Left cardiac atrium (tissue), 4 donors: Measurements from ENCODE around the gene CYP4F8. TPM values are rescaled to one million over a fixed set of nuclear protein-coding genes. Genes with fewer than 3 reads are reported as not detected.

Experiments
- ATAC-seq, 2 donors: fragments of 200-7000 bp; cut with Tn5 transposase; one replicate each; pipeline ENCODE4 v1.9.1; 2020; ENCODE audit warnings: mild to moderate bottlenecking in 2 of 2, moderate library complexity in 2 of 2
- DNase-seq: peaks from one replicate; pipeline ENCODE4 v3.0.0-alpha.2; 2020
- intact Hi-C, 2 donors: fragments of 100-400 bp; cut with DNase I; formaldehyde crosslinking; loops; one replicate each; pipeline versions ENCODE4 v1.14.1 to v1.15.1; 2022 to 2023
- total RNA-seq, 2 donors: library from RNA; stranded (reverse); fragmentation: NEBNext Ultra II Directional; extraction: Animal tissue kit (Norgen Biotek cat#: 25700); gene quantifications; one replicate each; pipeline ENCODE4 v1.2.1, GENCODE V29; 2021
- donor health status: DM: no; HTN: yes; CAD: no.
- donor health status: DM: no; HTN: yes; CAD: no; lungs with severe emphysema.
- donor health status: DM: yes; HTN: yes; CAD: no.
- donor health status: Dilated cardiomyopathy.

Gene CYP4F8
- total RNA-seq, 2 donors from 2014 or later: not detected

GRCh38 chr19:15612342-15612741 lies 2.7 kb upstream of the CYP4F8 start:
- intact Hi-C loops: no loop called here
- DNase-seq (no peak), ATAC-seq (no peak)

DNA sequence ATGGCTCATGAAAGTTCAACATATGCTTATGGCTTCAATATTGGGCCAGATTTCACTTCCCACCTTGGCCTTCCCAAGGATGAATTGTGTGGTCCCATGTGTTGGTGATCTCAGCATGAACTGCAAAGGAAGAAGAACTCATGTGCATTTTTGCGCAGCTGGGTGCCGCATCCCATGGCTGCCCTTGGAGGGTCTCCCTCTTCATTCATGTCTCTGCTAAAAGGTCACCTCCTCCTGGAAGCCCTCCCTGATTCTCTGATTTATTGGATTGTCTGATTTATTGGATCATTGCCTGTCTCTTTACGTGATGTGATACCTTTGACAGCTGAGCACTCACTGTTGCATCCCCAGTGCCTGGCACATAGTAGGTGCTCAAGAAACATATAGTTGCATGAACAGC lies 1.7 kb upstream of the CYP4F8 start:
- intact Hi-C loops: no loop called here
- no peak for ATAC-seq

GRCh38 chr19:15615526-15615925 lies 508 bp downstream of the CYP4F8 start:
- intact Hi-C loops: no loop called here
- no peak for ATAC-seq
- DNase-seq: no peak

More for the DNA sequence above, 1.7 kb upstream of the CYP4F8 start:
- no peak for DNase-seq

- no peak for DNase-seq
- intact Hi-C loops: no loop called here
- no peak for ATAC-seq
Measured at GRCh38 chr19:15616183-15616582, 1.2 kb downstream of the CYP4F8 start.

GRCh38 chr19:15616627-15617270 lies 1.7 kb downstream of the CYP4F8 start:
- intact Hi-C loops: no loop called here
- no peak for ATAC-seq
- no peak for DNase-seq

- no peak for ATAC-seq
- DNase-seq: no peak
- intact Hi-C loops: no loop called here
Measured at GRCh38 chr19:15618321-15618720, 3.3 kb downstream of the CYP4F8 start.

DNA sequence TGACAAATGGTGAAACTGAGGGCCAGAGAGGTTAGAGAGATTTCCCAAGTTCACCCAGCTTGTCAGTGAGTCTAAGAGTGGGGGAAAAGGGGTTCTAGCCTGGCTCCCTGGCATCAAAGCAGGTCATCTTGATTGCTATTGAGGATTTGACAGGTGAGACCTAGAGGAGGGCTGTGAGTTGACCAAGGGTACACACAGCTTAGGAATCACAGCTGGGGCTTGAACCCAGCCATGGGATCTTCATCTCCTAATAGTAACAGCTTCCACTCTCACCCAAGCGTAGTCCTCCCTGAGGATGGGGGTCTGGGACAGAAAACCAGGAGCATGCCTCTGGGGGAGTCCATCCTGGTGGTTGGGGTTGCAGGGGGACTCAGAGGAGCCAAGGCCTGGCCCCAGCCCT lies 6.8 kb downstream of the CYP4F8 start:
- ATAC-seq: no peak
- intact Hi-C loops: no loop called here
- no peak for DNase-seq

- DNase-seq (no peak), ATAC-seq (no peak)
- intact Hi-C loops: no loop called here
Measured at GRCh38 chr19:15622991-15623390, 8.0 kb downstream of the CYP4F8 start.

GRCh38 chr19:15623711-15624318 lies 8.8 kb downstream of the CYP4F8 start:
- ATAC-seq (no peak), DNase-seq (no peak)
- intact Hi-C loops: no loop called here

DNA sequence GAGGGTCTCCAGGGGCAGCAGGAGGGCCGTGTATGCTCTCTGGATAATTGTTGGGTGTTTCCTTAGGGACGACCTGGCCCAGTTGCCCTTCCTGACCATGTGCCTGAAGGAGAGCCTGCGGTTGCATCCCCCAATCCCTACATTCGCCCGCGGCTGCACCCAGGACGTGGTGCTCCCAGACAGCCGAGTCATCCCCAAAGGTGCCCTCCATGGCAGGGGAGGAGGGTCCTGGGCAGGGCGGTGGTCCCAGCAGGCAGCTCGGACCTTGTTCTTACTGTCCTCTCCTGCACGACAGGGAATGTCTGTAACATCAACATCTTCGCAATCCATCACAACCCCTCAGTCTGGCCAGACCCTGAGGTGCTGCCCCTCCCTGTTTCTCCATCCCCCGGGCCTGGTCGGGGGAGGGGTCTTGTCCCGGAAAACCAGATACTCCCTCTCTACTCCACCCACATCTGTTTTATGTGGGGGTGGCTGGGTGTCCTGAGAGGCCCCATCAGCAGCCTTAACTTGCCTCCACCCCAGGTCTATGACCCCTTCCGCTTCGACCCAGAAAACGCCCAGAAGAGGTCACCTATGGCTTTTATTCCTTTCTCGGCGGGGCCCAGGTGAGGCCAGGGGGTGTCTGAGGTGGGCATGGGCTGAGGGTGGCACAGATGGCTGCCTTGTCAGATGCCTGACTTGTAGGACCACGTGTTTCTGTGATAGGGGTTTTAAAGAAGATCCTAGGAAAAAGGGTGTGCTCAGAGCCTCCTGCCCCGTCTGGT lies 13.4 kb downstream of the CYP4F8 start:
- DNase-seq (no peak), ATAC-seq (no peak)
- intact Hi-C loops: loop anchor here (2.0 to 5.0 kb wide), 3 partner anchors 184 to 554 kb away; no protein-coding TSS in a partner anchor

- intact Hi-C loops: loop anchor here (2.0 to 5.0 kb wide), 3 partner anchors 183 to 554 kb away; no protein-coding TSS in a partner anchor
- ATAC-seq (peak; percentile 90 to 91), DNase-seq (peak; percentile 82)
Measured at GRCh38 chr19:15629003-15629880, 14.2 kb downstream of the CYP4F8 start.

DNA sequence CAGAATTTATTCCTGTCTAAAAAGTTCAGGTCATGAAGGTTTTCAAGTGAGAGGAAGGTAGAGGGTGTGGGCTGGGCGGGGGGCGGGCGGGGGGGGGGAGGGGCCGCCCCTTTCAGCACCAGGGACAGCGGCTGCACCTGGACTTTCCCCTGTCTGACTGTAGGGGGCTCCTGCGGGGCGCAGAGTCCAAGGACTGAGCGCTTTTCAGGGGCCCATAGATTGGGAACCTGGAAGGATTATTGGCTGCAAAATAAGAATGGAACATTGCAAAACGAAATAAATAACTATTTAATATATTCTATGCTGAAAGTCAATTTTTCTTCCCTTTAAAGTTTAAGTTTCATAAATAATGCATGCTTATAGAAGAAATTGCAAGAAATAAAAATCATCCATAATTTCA lies 16.8 kb downstream of the CYP4F8 start:
- intact Hi-C loops: loop anchor here in 1 of 2 donors (10.0 kb wide), 1 partner anchor 183 kb away; the partner anchor contains the start of gene OR10H1
- DNase-seq (peak; percentile 38), ATAC-seq (peak in 1 of 2 donors; percentile 23)

- intact Hi-C loops: loop anchor here in 1 of 2 donors (10.0 kb wide), 1 partner anchor 182 kb away; the partner anchor contains the start of gene OR10H1
- no peak for ATAC-seq
- no peak for DNase-seq
Measured at GRCh38 chr19:15633082-15633835, 18.2 kb downstream of the CYP4F8 start.

DNA sequence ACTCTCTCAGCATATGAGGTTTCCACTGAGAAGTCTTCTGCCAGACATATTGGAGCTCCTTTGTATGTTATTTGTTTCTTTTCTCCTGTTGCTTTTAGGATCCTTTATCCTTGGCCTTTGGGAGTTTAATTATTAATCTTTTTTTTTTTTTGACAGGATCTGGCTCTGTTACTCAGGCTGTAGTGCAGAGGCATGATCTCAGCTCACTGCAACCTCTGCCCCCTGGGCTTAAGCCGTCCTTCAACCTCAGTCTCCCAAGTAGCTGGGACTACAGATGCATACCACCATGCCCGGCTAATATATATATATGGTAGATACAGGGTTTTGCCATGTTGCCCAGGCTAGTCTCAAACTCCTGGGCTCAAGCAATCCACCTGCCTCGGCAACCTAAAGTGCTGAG lies 19.1 kb downstream of the CYP4F8 start:
- intact Hi-C loops: loop anchor here in 1 of 2 donors (10.0 kb wide), 1 partner anchor 181 kb away; the partner anchor contains the start of gene OR10H1
- ATAC-seq (no peak), DNase-seq (no peak)

DNA sequence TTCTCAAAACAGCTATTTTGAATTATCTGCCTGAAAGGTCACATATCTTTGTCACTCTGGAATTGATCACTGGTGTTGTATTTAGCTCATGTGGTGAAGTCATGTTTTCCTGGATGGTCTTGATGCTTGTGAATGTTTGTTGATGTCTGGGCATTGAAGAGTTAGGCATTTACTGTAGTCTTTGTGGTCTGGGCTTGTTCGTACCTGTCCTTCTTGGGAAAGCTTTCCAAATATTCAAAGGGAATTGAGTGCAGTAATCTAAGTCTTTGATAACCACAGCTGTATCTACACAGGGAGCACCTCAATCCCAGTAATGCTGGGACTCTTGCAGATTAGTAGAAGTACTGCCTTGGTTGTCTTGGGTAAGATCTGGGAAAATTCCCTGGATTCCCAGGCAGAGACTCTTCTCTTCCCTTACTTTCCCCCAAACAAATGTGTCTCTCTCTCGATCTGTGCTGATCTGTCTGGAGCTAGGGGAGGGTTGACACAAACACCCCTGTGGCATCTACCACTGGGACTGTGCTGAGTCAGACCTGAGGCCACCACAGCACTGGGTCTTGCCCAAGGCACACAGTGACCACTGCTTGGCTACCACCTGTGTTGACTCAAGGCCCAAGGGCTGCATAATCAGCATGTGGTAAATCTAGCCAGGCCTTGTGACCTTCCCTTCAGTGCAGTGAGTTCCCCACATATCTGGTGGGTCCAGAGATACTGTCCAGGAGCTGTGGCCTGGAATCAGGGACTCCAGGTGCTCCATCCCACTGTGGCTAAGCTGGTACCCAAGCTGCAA lies 20.2 kb downstream of the CYP4F8 start:
- no peak for ATAC-seq
- no peak for DNase-seq
- intact Hi-C loops: loop anchor here in 1 of 2 donors (10.0 kb wide), 1 partner anchor 180 kb away; the partner anchor contains the start of gene OR10H1

GRCh38 chr19:15636026-15636425 lies 21.0 kb downstream of the CYP4F8 start:
- no peak for ATAC-seq
- intact Hi-C loops: loop anchor here in 1 of 2 donors (10.0 kb wide), 1 partner anchor 179 kb away; the partner anchor contains the start of gene OR10H1
- DNase-seq: no peak

- ATAC-seq (no peak), DNase-seq (no peak)
- intact Hi-C loops: loop anchor here in 1 of 2 donors (10.0 kb wide), 1 partner anchor 175 kb away; the partner anchor contains the start of gene OR10H1
Measured at GRCh38 chr19:15639596-15639995, 24.6 kb downstream of the CYP4F8 start.
